Cerebellar nuclear complex (tissue), 1 donor: Measurements from ENCODE around the gene RTKN2.
"Not testable (repeated sequence)": the region's sequence is repeated elsewhere in the genome, so short reads cannot be mapped to it uniquely, and the experiment has no call there.

Experiments
- DNase-seq, 2 experiments: peaks; one replicate each; lab custom pipeline; 2025; lab: John Stamatoyannopoulos, UW

The RTKN2 gene

DNA sequence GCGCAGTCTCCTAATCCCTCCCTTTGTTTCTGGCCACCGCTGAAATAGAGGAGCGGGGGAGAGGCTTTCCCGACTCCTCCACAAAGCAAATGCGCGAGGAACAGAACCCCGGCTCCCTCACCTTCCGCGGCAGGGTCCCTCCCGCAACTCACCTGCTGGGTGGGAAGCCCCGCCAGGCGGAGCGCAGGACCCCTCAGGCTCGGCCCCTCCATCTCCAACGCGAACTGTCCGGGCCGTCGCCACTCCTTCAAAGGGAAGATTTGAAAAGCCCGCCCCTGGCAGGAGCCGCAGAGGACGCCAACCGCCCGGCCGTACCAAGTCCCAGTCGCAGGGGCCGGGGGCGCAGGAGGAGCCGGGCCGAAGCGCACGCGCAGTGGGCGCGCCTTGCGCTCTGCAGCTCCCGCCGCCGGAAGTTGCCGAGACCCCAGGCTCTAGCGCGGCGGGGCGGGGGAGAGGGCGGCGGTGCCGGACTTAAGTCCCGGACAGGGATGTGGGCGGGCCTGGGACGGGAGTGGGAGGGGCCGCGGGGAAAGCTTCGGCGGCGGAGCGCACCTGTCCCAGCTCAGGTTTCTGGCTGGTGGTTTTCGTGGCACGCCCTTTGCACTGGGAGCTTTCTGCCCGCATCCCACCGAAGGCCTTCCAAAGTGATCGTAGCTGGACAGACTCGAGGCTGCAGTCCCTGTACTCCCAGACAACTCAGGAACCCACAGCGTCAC lies at the start of gene RTKN2:
Gene RTKN2 (minus strand): TSS at position 446 of the 716 bp plus-strand sequence. CDS start 234 bp downstream, at position 212.
- no peak for DNase-seq

DNA sequence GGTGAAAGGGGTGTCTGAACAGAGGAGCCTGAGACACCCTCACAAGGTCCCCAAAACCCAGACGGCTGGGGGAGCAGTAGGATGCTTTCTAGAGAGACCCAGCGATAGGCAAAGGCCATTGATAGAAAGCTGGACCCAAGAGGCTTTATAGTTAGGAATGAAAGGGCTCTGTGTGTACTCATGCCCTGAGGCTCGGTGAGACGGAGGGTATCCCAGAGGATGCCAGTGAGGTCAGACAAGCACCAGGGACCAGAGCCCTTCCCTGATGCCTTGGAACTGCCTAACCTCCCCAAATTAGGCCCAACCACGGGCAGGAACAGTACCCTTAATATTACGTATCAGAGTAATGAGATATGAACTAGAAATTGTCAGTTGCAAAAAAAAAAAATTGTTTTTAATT lies 48.6 kb upstream of the RTKN2 start:
- no peak for DNase-seq

DNA sequence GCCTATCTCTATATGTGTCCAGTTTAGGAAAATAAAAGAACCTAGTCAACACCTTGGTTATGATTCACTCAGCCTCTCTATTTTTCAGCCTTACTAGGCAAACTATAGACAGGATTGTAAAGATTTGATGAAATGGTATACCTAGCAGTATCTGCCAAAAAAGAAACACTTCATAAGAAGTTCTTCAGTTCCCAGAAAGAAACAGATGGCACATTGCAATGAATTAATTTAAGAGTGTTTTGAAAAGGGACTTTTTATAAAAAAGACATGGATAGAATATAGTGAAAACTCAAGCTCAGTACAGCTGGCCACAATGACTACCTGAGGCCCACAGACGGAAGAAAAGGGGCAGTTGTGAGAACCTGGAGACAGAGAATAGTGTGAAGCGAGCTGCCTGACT lies 40.6 kb upstream of the RTKN2 start:
- DNase-seq: no peak

DNA sequence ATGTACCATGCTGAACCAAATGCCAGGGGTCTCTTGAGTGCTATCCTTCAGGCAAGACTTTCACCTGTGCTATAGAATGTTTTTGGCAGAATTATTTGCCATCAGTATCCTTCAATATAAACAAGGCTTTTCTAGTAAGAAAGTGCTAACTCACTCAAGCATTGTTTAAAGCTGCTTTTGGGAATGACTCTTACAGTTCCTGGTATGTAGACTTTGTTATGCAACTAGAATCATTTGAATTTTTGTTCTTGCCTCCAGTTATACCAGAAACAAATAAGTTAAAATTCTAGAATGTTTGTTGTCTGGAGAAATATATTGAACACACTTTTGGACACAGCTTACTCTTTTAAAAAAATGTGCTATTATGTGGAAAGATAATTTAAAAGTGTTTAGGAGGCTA lies 39.5 kb upstream of the RTKN2 start:
- DNase-seq: no peak

- DNase-seq: no peak
Observed at GRCh38 chr10:62307635-62308034, 39.0 kb upstream of the RTKN2 start.

DNA sequence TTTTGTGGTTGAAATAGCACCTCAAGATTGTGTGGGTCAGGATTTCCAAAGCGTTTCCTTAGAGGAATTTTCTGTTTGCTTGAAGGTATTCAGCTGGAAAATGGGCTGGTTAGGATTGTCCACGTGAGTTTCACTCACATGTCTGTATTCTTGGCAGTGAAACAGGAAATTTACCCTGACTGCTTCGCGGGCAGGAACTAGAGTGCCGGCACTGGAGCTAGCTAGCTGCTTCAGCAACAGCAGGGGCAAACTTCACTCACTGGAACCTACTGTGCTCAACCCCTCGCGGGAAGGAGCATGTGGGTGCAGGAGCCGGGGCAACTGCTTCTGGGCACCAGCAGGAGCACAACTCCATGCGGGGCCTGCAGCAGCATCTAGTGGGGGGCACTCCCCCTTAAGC lies 38.0 kb upstream of the RTKN2 start:
- no peak for DNase-seq

DNA sequence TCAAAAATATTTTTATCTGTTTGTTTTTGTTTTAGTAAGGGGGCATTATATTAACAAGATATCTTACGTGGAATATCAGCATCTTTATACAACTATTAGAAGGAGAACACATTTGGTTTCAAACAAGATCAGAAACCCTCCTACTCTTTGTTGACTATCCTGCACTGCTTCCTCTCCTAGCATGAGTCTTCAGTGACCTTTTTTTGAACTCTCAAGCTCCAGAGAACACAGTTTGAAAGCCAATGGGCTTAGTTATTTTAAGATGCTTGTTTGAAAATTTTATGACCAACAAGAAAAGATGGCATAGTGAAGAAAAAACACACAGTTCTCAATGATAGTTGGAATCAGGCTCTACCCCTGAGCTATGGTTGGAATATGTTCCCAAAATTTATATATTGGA lies 37.2 kb upstream of the RTKN2 start:
- no peak for DNase-seq

DNA sequence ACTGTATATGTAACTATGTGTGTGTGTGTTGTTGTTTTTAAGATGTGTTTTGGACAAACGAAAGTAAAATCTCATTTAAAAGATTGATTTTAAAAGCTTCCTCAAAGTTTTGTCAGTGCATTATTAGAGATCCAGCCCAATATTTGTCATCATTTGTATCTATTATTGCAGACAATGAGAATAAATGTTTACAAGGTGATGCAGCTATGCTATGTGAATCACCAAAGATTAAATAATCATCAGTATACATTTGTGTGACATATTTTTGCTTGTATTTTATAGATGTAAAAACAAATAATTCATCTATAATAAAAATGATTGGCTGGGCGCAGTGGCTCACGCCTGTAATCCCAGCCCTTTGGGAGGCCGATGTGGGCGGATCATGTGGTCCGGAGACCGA lies 35.3 kb upstream of the RTKN2 start:
- no peak for DNase-seq

DNA sequence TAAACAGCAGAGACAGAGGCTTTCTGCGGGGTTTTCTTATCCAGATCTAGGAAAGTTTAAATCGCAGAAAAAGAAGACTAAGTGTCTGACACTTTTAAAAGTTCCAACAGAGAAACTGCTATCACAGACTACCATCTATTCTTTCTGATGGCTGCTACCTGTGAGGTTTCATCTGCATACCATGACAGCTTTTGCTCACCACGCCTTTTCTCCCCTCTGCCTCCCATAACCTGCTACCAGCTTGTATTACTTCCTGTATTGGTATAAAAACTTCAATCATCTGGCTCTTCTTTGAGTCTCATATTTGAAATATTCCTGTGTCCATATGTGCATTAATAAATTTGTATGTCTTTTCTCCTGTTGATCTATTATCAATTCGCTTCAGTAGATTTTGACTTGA lies 34.1 kb upstream of the RTKN2 start:
- no peak for DNase-seq

DNA sequence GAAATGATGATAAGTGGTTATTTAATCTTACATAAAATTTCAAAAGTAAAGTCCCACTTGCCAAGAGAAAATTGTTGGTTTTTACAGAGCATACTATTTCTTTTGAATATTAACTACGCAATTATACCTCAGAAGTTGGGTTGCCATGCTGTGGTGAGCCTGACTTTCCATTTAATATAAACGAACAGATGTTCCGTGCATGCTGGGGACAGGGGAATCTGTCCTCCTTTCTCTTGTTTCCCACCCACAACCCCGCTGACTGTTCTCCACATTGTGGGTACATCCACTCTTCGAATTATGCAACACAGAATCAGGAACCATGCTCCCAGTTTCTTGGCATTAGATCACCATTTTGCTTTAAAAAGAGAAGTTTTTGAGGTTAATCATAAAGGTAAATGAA lies 29.2 kb upstream of the RTKN2 start:
- DNase-seq: no peak

GRCh38 chr10:62284221-62284620 lies 15.6 kb upstream of the RTKN2 start:
- DNase-seq: no peak

- not testable (repeated sequence) for DNase-seq
Observed at GRCh38 chr10:62281348-62281747, 12.7 kb upstream of the RTKN2 start.

- not testable (repeated sequence) for DNase-seq
Observed at GRCh38 chr10:62280392-62280791, 11.7 kb upstream of the RTKN2 start.

- DNase-seq: no peak
Observed at GRCh38 chr10:62278441-62278910, 9.8 kb upstream of the RTKN2 start.

DNA sequence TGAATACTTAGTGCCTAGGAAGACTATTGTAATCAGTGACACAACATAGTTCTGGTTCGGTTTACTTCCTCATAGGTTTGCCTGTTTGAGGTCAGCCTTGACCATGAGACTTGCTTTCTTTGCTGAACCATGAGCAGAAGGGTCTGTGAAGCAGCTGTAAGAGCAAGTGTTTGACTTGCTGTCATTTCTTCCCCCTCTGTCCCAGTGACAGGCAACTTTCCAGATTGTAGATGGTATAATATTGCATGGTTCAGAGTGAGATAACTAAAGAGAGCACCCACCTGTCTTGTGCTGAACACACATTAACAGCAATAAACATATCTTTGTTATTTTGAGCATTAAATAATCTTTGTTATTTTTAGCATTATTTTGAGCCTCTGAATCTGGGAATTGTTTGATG lies 9.3 kb upstream of the RTKN2 start:
- DNase-seq: no peak

GRCh38 chr10:62270020-62270419 lies 1.4 kb upstream of the RTKN2 start:
- no peak for DNase-seq

DNA sequence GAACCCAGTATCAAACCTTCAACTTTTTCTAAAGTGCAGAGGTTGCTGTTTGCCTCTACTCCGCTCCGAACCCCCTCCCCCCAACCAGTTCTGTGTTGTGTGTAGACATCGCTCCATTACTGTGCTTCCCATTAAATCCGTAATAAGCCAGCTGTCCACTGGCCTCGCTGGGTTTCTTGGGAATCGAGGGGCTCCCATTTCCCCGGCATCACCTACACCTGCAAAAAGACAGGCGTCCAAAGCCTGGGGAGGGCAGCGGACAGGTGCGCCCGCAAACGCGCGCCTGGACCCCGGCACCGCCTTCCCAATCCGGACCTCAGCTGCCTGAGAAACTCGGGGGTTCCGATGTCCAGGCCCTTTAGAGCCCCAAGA lies 631 bp downstream of the RTKN2 start:
- no peak for DNase-seq

- DNase-seq: no peak
Observed at GRCh38 chr10:62266611-62267010, 2.0 kb downstream of the RTKN2 start.

- no peak for DNase-seq
Observed at GRCh38 chr10:62266147-62266546, 2.5 kb downstream of the RTKN2 start.

- no peak for DNase-seq
Observed at GRCh38 chr10:62264702-62265436, 3.8 kb downstream of the RTKN2 start.

DNA sequence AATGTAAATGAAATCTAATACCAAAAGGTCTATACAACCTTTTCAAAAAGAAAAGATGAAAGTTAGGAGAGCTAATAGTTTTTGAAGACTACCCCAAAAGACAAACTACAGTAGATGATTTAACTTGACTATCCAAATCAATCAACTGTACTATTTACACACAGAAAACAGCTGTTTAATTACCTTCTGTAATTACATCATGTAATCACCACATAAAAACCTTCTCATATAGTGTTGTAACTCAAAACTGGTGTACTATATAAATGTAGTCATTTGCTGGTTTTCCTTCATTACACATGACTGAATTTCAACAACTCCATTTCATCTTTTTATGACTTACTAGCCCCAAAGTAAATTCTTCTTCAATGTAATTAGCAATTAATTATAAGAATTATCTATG lies 4.5 kb downstream of the RTKN2 start:
- DNase-seq: no peak

DNA sequence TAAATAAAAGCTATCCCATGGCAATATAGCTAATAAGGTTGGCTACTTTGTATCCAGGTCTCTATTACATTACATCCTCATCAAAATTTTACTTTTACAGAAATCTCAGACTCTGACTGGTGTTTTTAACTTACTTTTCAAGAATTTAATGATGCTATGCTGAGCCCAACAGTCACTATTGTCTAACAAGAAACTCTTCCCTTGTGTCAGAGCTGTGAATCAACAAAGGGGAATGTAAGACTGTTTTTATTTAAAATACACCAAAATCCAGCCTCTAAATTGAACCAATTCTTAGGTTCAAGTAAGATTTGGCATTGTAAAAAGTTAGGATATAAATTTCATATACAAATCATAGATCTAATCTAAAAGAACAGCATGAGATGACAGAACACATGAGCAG lies 7.0 kb downstream of the RTKN2 start:
- DNase-seq: no peak

DNA sequence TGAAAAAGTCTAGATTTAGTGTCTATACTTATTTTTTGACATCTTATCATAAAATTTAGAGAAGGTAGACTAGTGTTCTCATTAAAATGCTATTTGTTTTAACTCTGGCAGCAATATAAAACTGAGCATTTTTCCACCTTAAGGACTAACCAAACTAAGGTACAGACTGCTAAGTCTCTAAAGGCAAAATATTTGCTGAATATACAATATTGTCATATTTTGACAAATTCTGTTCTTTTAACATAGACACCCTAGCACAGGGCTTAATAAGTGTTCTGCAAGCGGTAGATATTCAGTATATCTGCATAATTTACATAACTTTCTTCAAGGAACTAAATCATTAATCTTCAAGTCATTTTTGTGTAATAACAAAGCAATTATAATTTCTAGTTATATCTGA lies 8.6 kb downstream of the RTKN2 start:
- no peak for DNase-seq

DNA sequence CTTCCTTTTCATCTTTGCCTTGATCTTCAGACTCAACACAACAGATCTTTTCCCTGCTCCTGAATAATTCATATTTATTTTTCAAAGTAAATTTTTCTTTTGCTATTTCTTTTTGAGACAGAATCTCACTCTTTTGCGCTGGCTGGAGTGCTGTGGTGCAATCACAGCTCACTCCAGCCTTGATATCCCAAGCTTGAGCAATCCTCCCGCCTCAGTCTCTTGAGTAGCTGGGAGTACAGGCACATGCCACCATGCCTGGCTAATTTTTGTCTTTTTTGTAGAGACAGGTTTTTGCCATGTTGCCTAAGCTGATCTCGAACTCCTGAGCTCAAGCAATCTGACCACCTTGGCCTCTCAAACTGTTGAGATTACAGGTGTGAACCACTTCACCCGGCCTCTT lies 9.2 kb downstream of the RTKN2 start:
- no peak for DNase-seq
